Stimulated activated CD8-positive, alpha-beta memory T cell treated with anti-CD3 and anti-CD28 coated beads, Interleukin-2, amount 100 ng/mL, for 48 hours (primary cell): ENCODE results near the gene ZNF808.
"Not testable (repeated sequence)": the region's sequence is repeated elsewhere in the genome, so short reads cannot be mapped to it uniquely, and the experiment has no call there.

Source experiments
- DNase-seq, 2 donors: peaks; one replicate each; pipeline ENCODE4 v3.0.0-alpha.2; 2020; ENCODE audit warnings: low read depth in 2 of 2

The ZNF808 gene

GRCh38 chr19:52593441-52593840, 66.0 kb downstream of the ZNF808 start:
- DNase-seq, result not testable (repeated sequence)

GRCh38 chr19:52599241-52599640, 71.8 kb downstream of the ZNF808 start:
- no peak for DNase-seq

GRCh38 chr19:52600639-52601024, 73.2 kb downstream of the ZNF808 start:
- DNase-seq, result no peak

- peak; percentile 85 to 93 for DNase-seq
Measured at GRCh38 chr19:52601025-52601973, 73.8 kb downstream of the ZNF808 start.

GRCh38 chr19:52601974-52602366, 74.5 kb downstream of the ZNF808 start:
- DNase-seq, result not testable (repeated sequence)

GRCh38 chr19:52602941-52603340, 75.5 kb downstream of the ZNF808 start:
- no peak for DNase-seq

- DNase-seq, result no peak
Measured at GRCh38 chr19:52603558-52604207, 76.2 kb downstream of the ZNF808 start.
